H9 (cell line): ENCODE measurements around the gene PRELID2. TPM values are rescaled to one million over a fixed set of nuclear protein-coding genes. Genes with fewer than 3 reads are reported as not detected.

Experiments
- DNase-seq: peaks from one replicate; pipeline ENCODE4 v3.0.0-alpha.2; 2017
- H2AFZ ChIP-seq: one replicate; pipeline ENCODE4 v1.6.1; 2013; ENCODE audit warnings: mild to moderate bottlenecking, low read length, control low read depth, moderate library complexity
- H2AK5ac ChIP-seq: 2 replicates; pipeline ENCODE4 v1.6.1; 2013; ENCODE audit warnings: low read length, control low read depth, mixed read lengths; ENCODE audit not compliant: insufficient read length
- H2BK120ac ChIP-seq: one replicate; pipeline ENCODE4 v1.6.1; 2013; ENCODE audit warnings: low read depth, mild to moderate bottlenecking, low read length, control low read depth, inconsistent platforms; ENCODE audit not compliant: poor library complexity, severe bottlenecking
- H2BK12ac ChIP-seq: 2 replicates; pipeline ENCODE4 v1.6.1; 2013; ENCODE audit warnings: low read length, control low read depth, mixed read lengths, low read depth; ENCODE audit not compliant: insufficient read length
- H2BK15ac ChIP-seq: 2 replicates; pipeline ENCODE4 v1.6.1; 2013; ENCODE audit warnings: low read depth, low read length, control low read depth
- H2BK20ac ChIP-seq: one replicate; pipeline ENCODE4 v1.6.1; 2013; ENCODE audit warnings: low read depth, mild to moderate bottlenecking, low read length, control low read depth, inconsistent platforms; ENCODE audit not compliant: poor library complexity, severe bottlenecking
- H2BK5ac ChIP-seq: 2 replicates; pipeline ENCODE4 v1.6.1; 2013; ENCODE audit warnings: low read length, control low read depth, mixed read lengths; ENCODE audit not compliant: insufficient read length
- H3K14ac ChIP-seq: 2 replicates; pipeline ENCODE4 v1.6.1; 2013; ENCODE audit warnings: low read length, control low read depth; ENCODE audit not compliant: insufficient read depth
- H3K18ac ChIP-seq: 2 replicates; pipeline ENCODE4 v1.6.1; 2013; ENCODE audit warnings: low read depth, mild to moderate bottlenecking, mixed read lengths, low read length, control low read depth; ENCODE audit not compliant: insufficient read length
- H3K23ac ChIP-seq: 2 replicates; pipeline ENCODE4 v1.6.1; 2013; ENCODE audit warnings: low read length, control low read depth, mixed read lengths, low read depth; ENCODE audit not compliant: insufficient read length
- H3K23me2 ChIP-seq: 2 replicates; pipeline ENCODE4 v1.6.1; 2013; ENCODE audit warnings: low read depth, mild to moderate bottlenecking, mixed read lengths, low read length, control low read depth; ENCODE audit not compliant: insufficient read length, poor library complexity, severe bottlenecking
- H3K27ac ChIP-seq: 2 replicates; pipeline ENCODE4 v1.5.1; 2013; ENCODE audit warnings: low read length, control low read depth, mixed read lengths, low read depth; ENCODE audit not compliant: insufficient read length
- H3K27me3 ChIP-seq: 2 replicates; pipeline ENCODE4 v1.6.1; 2013; ENCODE audit warnings: low read length, control low read depth, inconsistent platforms; ENCODE audit not compliant: insufficient read depth
- H3K4ac ChIP-seq: 2 replicates; pipeline ENCODE4 v1.6.1; 2013; ENCODE audit warnings: low read depth, mild to moderate bottlenecking, control low read depth, inconsistent platforms, low read length, moderate library complexity
- H3K4me1 ChIP-seq: 2 replicates; pipeline ENCODE4 v1.6.1; 2013; ENCODE audit warnings: low read length, control low read depth, inconsistent platforms; ENCODE audit not compliant: insufficient read depth
- H3K4me2 ChIP-seq: 2 replicates; pipeline ENCODE4 v1.6.1; 2013; ENCODE audit warnings: low read length, control low read depth, mixed read lengths; ENCODE audit not compliant: insufficient read length, insufficient read depth
- H3K56ac ChIP-seq: 2 replicates; pipeline ENCODE4 v1.6.1; 2013; ENCODE audit warnings: low read depth, mild to moderate bottlenecking, mixed read lengths, low read length, control low read depth; ENCODE audit not compliant: insufficient read length
- H3K79me1 ChIP-seq: 2 replicates; pipeline ENCODE4 v1.6.1; 2013; ENCODE audit warnings: low read depth, mild to moderate bottlenecking, moderate library complexity, low read length, control low read depth, inconsistent platforms; ENCODE audit not compliant: insufficient read depth, poor library complexity, severe bottlenecking
- H3K79me2 ChIP-seq: 2 replicates; pipeline ENCODE4 v1.6.1; 2013; ENCODE audit warnings: low read length, control low read depth, inconsistent platforms; ENCODE audit not compliant: insufficient read depth
- H3K9ac ChIP-seq: 2 replicates; pipeline ENCODE4 v1.6.1; 2013; ENCODE audit warnings: low read length, control low read depth, mixed read lengths; ENCODE audit not compliant: insufficient read length; ENCODE audit errors: extremely low read depth
- H3K9me3 ChIP-seq: one replicate; pipeline ENCODE4 v1.6.1; 2013; ENCODE audit warnings: low read depth, low read length, inconsistent platforms; ENCODE audit not compliant: control insufficient read depth
- H3T11ph ChIP-seq: one replicate; pipeline ENCODE4 v1.6.1; 2013; ENCODE audit warnings: mild to moderate bottlenecking, low read length, control low read depth, inconsistent platforms
- H4K20me1 ChIP-seq: one replicate; pipeline ENCODE4 v1.6.1; 2013; ENCODE audit not compliant: control insufficient read depth, insufficient read length, insufficient read depth
- H4K5ac ChIP-seq: 2 replicates; pipeline ENCODE4 v1.6.1; 2013; ENCODE audit warnings: low read depth, mild to moderate bottlenecking, mixed read lengths, low read length, control low read depth; ENCODE audit not compliant: insufficient read length
- H4K8ac ChIP-seq: replicated peaks from 2 replicates; pipeline ENCODE4 v1.6.1; 2013; ENCODE audit warnings: low read length, control low read depth, mixed read lengths, low read depth; ENCODE audit not compliant: insufficient read length
- H4K91ac ChIP-seq: 2 replicates; pipeline ENCODE4 v1.6.1; 2013; ENCODE audit warnings: low read depth, mild to moderate bottlenecking, moderate library complexity, mixed read lengths, low read length, control low read depth; ENCODE audit not compliant: insufficient read length
- H3K27ac Mint-ChIP-seq, 3 experiments: 2 replicates in 2 of 3; 3 replicates in 1 of 3; pipeline ENCODE4 v1.8.0; 2020 to 2021; ENCODE audit warnings: mixed read lengths in 3 of 3, mild to moderate bottlenecking in 1 of 3, moderate library complexity in 1 of 3
- H3K27me3 Mint-ChIP-seq: 2 replicates; pipeline ENCODE4 v1.8.0; 2021; ENCODE audit warnings: low read depth, mild to moderate bottlenecking, moderate library complexity, mixed read lengths
- H3K36me3 Mint-ChIP-seq, 3 experiments: 2 replicates in 2 of 3; 3 replicates in 1 of 3; pipeline ENCODE4 v1.8.0; 2020 to 2021; ENCODE audit warnings: low read depth in 3 of 3, mixed read lengths in 3 of 3; ENCODE audit not compliant: insufficient read depth in 1 of 3
- H3K4me1 Mint-ChIP-seq, 2 experiments: 2 replicates each; pipeline ENCODE4 v1.8.0; 2020; ENCODE audit warnings: mixed read lengths in 2 of 2
- H3K4me3 Mint-ChIP-seq, 2 experiments: 2 replicates in 1 of 2; 3 replicates in 1 of 2; pipeline ENCODE4 v1.8.0; 2020 to 2021; ENCODE audit warnings: mild to moderate bottlenecking in 2 of 2, mixed read lengths in 2 of 2, moderate library complexity in 1 of 2
- H3K9me3 Mint-ChIP-seq, 2 experiments: 2 replicates in 1 of 2; 3 replicates in 1 of 2; pipeline ENCODE4 v1.8.0; 2020; ENCODE audit warnings: mild to moderate bottlenecking in 2 of 2, mixed read lengths in 2 of 2, moderate library complexity in 1 of 2
- WGBS: extraction: QIAGEN DNeasy Blood & Tissue Kit; methylation state at CpG from one replicate; pipeline ENCODE4 v1.1.7; 2013; ENCODE audit warnings: missing lambda C conversion rate, low lambda C conversion rate, mixed read lengths; ENCODE audit not compliant: insufficient read length; ENCODE audit errors: extremely low coverage; 5-methylcytosine and 5-hydroxymethylcytosine counted together
- total RNA-seq: library from RNA; stranded (reverse); gene quantifications from 2 replicates; pipeline ENCODE4 v1.2.1, GENCODE V29; 2021
- TF ChIP-seq, protein P1 (sequence below): fragments of 200-600 bp; sonication (generic); conservative IDR thresholded peaks from 3 replicates; pipeline ENCODE4 v1.8.0; 2021; ENCODE audit warnings: antibody characterized with exemption, mild to moderate bottlenecking

Gene PRELID2
- total RNA-seq, 1 experiment from 2014 or later = 13.2 TPM

DNA sequence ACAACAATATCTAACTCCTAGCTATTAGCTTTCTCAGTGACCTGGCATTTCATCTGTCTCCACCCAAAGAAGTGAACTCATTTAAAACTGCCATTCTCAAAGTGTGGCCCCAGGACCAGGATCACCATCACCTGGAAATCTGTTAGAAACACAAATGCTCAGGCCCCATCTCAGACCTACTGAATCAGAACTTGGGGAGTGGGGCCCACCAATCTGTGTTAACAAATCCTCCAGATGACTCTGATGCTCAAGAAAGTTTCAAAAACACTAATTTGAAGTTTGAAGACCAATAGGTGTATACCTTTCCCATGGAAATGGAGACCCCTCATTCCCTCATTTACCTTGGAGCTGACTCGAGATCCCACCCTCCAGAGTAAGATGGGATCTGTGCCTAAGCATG, 72.3 kb downstream of the PRELID2 start:
- Histone ChIP-seq H2AK5ac (no peak overlapping the region), H4K8ac (no peak overlapping the region), H3K56ac (no peak overlapping the region), H4K20me1 (no peaks in the 10 kb centered on the region), H3T11ph (no peak overlapping the region), H3K4ac (no peak overlapping the region), H4K91ac (no peak overlapping the region), H2BK120ac (no peak overlapping the region), H4K5ac (no peak overlapping the region), H3K9ac (no peak overlapping the region), H3K79me2 (no peaks in the 10 kb centered on the region), H3K14ac (no peak overlapping the region), H3K27ac (no peak overlapping the region), H2BK5ac (no peak overlapping the region), H3K4me1 (no peaks in the 10 kb centered on the region), H3K18ac (no peak overlapping the region), H2BK15ac (no peak overlapping the region), H2BK12ac (no peak overlapping the region), H3K9me3 (no peaks in the 10 kb centered on the region), H3K4me2 (no peak overlapping the region), H3K23me2 (no peaks in the 10 kb centered on the region), H3K23ac (no peak overlapping the region), H3K27me3 (no peaks in the 10 kb centered on the region), H3K79me1 (no peaks in the 10 kb centered on the region), H2BK20ac (no peak overlapping the region), H2AFZ (no peak overlapping the region)
- no peak for DNase-seq
- Mint-ChIP-seq H3K4me1 (no peaks in the 10 kb centered on the region), H3K4me3 (no peak overlapping the region), H3K27ac (0 out of 7 replicates have a peak overlapping the region, but pooled peaks of 1 of the 3 experiments have one; percentile 8), H3K9me3 (peaks cover 9 to 11% of the 10 kb centered on the region in 2 experiments), H3K27me3 (no peaks in the 10 kb centered on the region), H3K36me3 (peaks cover 6 to 18% (median 8%) of the 10 kb centered on the region in 3 experiments; a peak in 6 of 7 replicates)
- no CpG with 5 or more reads among the region's 1 CpG for WGBS
- TF ChIP-seq, protein P1, sequence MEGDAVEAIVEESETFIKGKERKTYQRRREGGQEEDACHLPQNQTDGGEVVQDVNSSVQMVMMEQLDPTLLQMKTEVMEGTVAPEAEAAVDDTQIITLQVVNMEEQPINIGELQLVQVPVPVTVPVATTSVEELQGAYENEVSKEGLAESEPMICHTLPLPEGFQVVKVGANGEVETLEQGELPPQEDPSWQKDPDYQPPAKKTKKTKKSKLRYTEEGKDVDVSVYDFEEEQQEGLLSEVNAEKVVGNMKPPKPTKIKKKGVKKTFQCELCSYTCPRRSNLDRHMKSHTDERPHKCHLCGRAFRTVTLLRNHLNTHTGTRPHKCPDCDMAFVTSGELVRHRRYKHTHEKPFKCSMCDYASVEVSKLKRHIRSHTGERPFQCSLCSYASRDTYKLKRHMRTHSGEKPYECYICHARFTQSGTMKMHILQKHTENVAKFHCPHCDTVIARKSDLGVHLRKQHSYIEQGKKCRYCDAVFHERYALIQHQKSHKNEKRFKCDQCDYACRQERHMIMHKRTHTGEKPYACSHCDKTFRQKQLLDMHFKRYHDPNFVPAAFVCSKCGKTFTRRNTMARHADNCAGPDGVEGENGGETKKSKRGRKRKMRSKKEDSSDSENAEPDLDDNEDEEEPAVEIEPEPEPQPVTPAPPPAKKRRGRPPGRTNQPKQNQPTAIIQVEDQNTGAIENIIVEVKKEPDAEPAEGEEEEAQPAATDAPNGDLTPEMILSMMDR = no peak
